ENCODE measurements around the gene PTPRT. TPM values are rescaled to one million over a fixed set of nuclear protein-coding genes. Genes with fewer than 3 reads are reported as not detected.

Gene PTPRT
- total RNA-seq, 1 experiment from 2014 or later, result not detected

GRCh38 chr20:42472198-42472597 lies 717.5 kb downstream of the PTPRT start:
- POLR2A ChIA-PET, result no interaction called here
- TF ChIP-seq CBX3 (IDR thresholded peaks at IDR 0.05; ENCODE audit: low read depth) (no peak), EGR1 (IDR thresholded peaks at IDR 0.05; ENCODE audit: low read depth) (no peak), ZBTB33 (IDR thresholded peaks at IDR 0.05; ENCODE audit: extremely low read depth, insufficient replicate concordance, low read length) (no peak), EZH2phosphoT487 (IDR thresholded peaks at IDR 0.05; ENCODE audit: borderline replicate concordance) (no peak), SIN3A (IDR thresholded peaks at IDR 0.05; ENCODE audit: low read depth) (no peak), POLR2AphosphoS5 (IDR thresholded peaks at IDR 0.05; ENCODE audit: low read depth, low read length) (no peak), SRF (IDR thresholded peaks at IDR 0.05; ENCODE audit: low read depth) (no peak), ELF1 (IDR thresholded peaks at IDR 0.05; ENCODE audit: borderline replicate concordance, low read depth) (no peak), SP1 (IDR thresholded peaks at IDR 0.05; ENCODE audit: low read depth) (no peak), TCF7L2 (IDR thresholded peaks at IDR 0.05; ENCODE audit: borderline replicate concordance, extremely low read depth, insufficient read depth, insufficient read length) (no peak), MAX (IDR thresholded peaks at IDR 0.05) (no peak), JUND (IDR thresholded peaks at IDR 0.05) (no peak)
- TF ChIP-seq, protein P1, sequence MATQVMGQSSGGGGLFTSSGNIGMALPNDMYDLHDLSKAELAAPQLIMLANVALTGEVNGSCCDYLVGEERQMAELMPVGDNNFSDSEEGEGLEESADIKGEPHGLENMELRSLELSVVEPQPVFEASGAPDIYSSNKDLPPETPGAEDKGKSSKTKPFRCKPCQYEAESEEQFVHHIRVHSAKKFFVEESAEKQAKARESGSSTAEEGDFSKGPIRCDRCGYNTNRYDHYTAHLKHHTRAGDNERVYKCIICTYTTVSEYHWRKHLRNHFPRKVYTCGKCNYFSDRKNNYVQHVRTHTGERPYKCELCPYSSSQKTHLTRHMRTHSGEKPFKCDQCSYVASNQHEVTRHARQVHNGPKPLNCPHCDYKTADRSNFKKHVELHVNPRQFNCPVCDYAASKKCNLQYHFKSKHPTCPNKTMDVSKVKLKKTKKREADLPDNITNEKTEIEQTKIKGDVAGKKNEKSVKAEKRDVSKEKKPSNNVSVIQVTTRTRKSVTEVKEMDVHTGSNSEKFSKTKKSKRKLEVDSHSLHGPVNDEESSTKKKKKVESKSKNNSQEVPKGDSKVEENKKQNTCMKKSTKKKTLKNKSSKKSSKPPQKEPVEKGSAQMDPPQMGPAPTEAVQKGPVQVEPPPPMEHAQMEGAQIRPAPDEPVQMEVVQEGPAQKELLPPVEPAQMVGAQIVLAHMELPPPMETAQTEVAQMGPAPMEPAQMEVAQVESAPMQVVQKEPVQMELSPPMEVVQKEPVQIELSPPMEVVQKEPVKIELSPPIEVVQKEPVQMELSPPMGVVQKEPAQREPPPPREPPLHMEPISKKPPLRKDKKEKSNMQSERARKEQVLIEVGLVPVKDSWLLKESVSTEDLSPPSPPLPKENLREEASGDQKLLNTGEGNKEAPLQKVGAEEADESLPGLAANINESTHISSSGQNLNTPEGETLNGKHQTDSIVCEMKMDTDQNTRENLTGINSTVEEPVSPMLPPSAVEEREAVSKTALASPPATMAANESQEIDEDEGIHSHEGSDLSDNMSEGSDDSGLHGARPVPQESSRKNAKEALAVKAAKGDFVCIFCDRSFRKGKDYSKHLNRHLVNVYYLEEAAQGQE (IDR thresholded peaks at IDR 0.05; ENCODE audit: low read depth), result no peak
- no peak overlapping the region for H2AFZ ChIP-seq (ENCODE audit: low read depth, low read length, poor library complexity, severe bottlenecking)
- ATAC-seq, result no peak
- H3K4me3 ChIP-seq (replicated peaks in 1 of 2; ENCODE audit: low read depth in 1 of 2, low read length in 2 of 2), result no peak overlapping the region
- H4K20me1 ChIP-seq (ENCODE audit: insufficient read depth), result no peaks in the 10 kb centered on the region
- H3K9ac ChIP-seq (ENCODE audit: low read length), result no peak overlapping the region
- H3K27ac ChIP-seq (ENCODE audit: low read depth, low read length), result no peak overlapping the region
- H3K79me2 ChIP-seq (ENCODE audit: insufficient read depth, low read length), result no peaks in the 10 kb centered on the region
- RAD21 ChIA-PET (ENCODE audit: low non-redundant PET in 1 of 2, low total read pairs in 2 of 2, uncharacterized antibody in 2 of 2, unreplicated experiment in 2 of 2), result no interaction called here
- no peaks in the 10 kb centered on the region for H3K9me2 ChIP-seq (ENCODE audit: insufficient read depth)
- no peaks in the 10 kb centered on the region for H3K27me3 ChIP-seq (ENCODE audit: insufficient read depth, low read length)
- H3K4me2 ChIP-seq (ENCODE audit: low read length), result no peak overlapping the region
- no peaks in the 10 kb centered on the region for H3K36me3 ChIP-seq (ENCODE audit: control insufficient read depth in 1 of 2, insufficient read depth in 2 of 2, low read length in 2 of 2)
- CTCF ChIA-PET, result no interaction called here
- intact Hi-C loops (cut with micrococcal nuclease), result no loop called here
- no peaks in the 10 kb centered on the region for H3K4me1 ChIP-seq (ENCODE audit: control insufficient read depth in 1 of 2, insufficient read depth in 2 of 2, low read length in 2 of 2)
- no TSS peak for BruUV-seq (replicated peaks)
- no peak for DNase-seq (ENCODE audit: low read depth, low spot score)
- peaks cover 14 to 21% of the 10 kb centered on the region in 2 experiments; a peak in 2 of 4 replicates for H3K9me3 ChIP-seq (ENCODE audit: control insufficient read depth in 1 of 2, insufficient read depth in 1 of 2, low read depth in 1 of 2, low read length in 2 of 2)

Measured in HCT116 (cell line).